GM19463 (cell line): ENCODE results near the gene VSTM2B.
"Not testable (repeated sequence)": the region's sequence is repeated elsewhere in the genome, so short reads cannot be mapped to it uniquely, and the experiment has no call there.

Experiments
- ATAC-seq: cut with Tn5 transposase; IDR thresholded peaks from one replicate; pipeline ENCODE4 v1.9.1; 2021; ENCODE audit warnings: mild to moderate bottlenecking, moderate library complexity; ENCODE audit not compliant: unreplicated experiment

Gene VSTM2B

GRCh38 chr19:29525901-29526729, at the start of gene VSTM2B:
Gene VSTM2B, plus strand, starts transcription at chr19:29525994. Its CDS starts 590 bp downstream, at chr19:29526584.
- no peak for ATAC-seq

- ATAC-seq: no peak
These were observed 49.3 kb upstream of the VSTM2B start for GRCh38 chr19:29476528-29476927.

- no peak for ATAC-seq
These were observed 47.8 kb upstream of the VSTM2B start for GRCh38 chr19:29477831-29478577.

- no peak for ATAC-seq
These were observed 46.9 kb upstream of the VSTM2B start for GRCh38 chr19:29478578-29479565.

- no peak for ATAC-seq
These were observed 45.9 kb upstream of the VSTM2B start for GRCh38 chr19:29479941-29480340.

- no peak for ATAC-seq
These were observed 45.3 kb upstream of the VSTM2B start for GRCh38 chr19:29480507-29480906.

- ATAC-seq: no peak
These were observed 42.7 kb upstream of the VSTM2B start for GRCh38 chr19:29482855-29483640.

GRCh38 chr19:29483641-29483920, 42.2 kb upstream of the VSTM2B start:
- no peak for ATAC-seq

GRCh38 chr19:29483944-29484581, 41.7 kb upstream of the VSTM2B start:
- ATAC-seq: no peak

- ATAC-seq: no peak
These were observed 40.9 kb upstream of the VSTM2B start for GRCh38 chr19:29484876-29485275.

GRCh38 chr19:29485293-29485692, 40.5 kb upstream of the VSTM2B start:
- ATAC-seq: no peak

GRCh38 chr19:29486961-29487360, 38.8 kb upstream of the VSTM2B start:
- ATAC-seq: not testable (repeated sequence)

- no peak for ATAC-seq
These were observed 38.4 kb upstream of the VSTM2B start for GRCh38 chr19:29487432-29487831.

GRCh38 chr19:29488316-29488715, 37.5 kb upstream of the VSTM2B start:
- ATAC-seq: no peak

- no peak for ATAC-seq
These were observed 36.4 kb upstream of the VSTM2B start for GRCh38 chr19:29489172-29489951.

- ATAC-seq: no peak
These were observed 34.3 kb upstream of the VSTM2B start for GRCh38 chr19:29491491-29491890.

GRCh38 chr19:29491995-29492577, 33.7 kb upstream of the VSTM2B start:
- ATAC-seq: no peak

GRCh38 chr19:29492769-29493168, 33.0 kb upstream of the VSTM2B start:
- ATAC-seq: no peak

GRCh38 chr19:29495091-29495490, 30.7 kb upstream of the VSTM2B start:
- no peak for ATAC-seq
